Renal pelvis (tissue), 4 donors: ENCODE measurements around the gene SAMD4A. TPM values are rescaled to one million over a fixed set of nuclear protein-coding genes. Genes with fewer than 3 reads are reported as not detected.

Experiments used
- DNase-seq: peaks from one replicate; pipeline ENCODE4 v3.0.0-alpha.2; 2013
- polyA plus RNA-seq, 3 donors: library from polyadenylated mRNA; unstranded; fragments of 120-200 nt; gene quantifications; one replicate each; pipeline ENCODE4 v1.2.1, GENCODE V29; 2013; ENCODE audit not compliant: insufficient read length in 3 of 3

Gene SAMD4A
- polyA plus RNA-seq, 3 donors, result 8.3 to 12.8 (median 11.9) TPM

GRCh38 chr14:54699735-54700134 lies 132.8 kb downstream of the SAMD4A start:
- no peak for DNase-seq

DNA sequence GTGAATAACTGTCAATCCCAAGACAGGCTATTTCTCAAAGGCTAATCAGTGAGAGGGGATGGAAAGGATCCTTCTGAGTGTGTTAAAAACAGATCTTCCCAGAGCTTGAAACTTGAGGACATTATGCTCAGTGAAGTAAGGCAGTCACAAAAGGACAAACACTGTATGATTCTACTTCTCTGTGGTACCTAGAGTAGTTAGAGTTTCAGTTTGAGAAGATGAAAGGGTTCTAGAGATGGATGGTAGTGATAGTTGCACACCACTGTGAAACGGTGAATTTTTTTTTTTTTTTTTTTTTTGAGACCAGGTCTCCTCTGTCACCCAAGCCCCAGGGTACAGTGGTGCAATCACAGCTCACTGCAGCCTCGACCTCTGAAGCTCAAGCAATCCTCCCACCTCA lies 133.8 kb downstream of the SAMD4A start:
- DNase-seq, result no peak

DNA sequence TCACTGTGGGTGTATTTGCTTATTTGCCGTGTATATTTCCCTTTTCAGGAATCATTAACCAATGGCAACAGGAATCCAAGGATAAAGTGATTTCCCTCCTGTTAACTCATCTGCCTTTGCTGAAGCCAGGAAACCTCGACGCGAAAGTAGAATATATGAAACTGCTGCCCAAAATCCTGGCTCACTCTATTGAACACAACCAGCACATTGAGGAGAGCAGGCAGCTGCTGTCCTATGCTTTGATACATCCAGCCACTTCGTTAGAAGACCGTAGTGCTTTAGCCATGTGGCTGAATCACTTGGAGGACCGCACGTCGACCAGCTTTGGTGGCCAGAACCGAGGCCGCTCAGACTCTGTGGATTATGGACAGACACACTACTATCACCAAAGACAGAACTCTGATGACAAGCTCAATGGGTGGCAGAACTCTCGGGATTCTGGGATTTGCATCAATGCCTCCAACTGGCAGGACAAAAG lies 135.1 kb downstream of the SAMD4A start:
- DNase-seq, result no peak

DNA sequence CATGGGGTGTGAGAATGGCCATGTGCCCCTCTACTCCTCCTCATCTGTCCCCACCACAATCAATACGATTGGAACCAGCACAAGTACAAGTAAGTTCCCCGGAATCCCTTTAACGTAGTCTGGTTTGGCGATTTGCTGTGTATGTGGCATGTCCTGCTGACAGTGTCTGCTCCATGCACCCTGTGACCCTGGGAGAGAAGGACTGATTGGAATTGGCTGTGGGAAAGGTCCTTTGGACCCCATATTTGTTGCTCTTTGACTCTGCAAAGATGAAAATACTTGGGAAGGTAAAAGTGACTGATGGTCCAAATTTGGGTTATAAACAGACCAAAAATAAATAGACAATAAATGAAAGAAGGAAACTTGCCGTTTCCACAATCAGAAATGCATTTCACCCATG lies 135.6 kb downstream of the SAMD4A start:
- no peak for DNase-seq

- DNase-seq, result no peak
Observed at GRCh38 chr14:54703082-54703481, 136.2 kb downstream of the SAMD4A start.

DNA sequence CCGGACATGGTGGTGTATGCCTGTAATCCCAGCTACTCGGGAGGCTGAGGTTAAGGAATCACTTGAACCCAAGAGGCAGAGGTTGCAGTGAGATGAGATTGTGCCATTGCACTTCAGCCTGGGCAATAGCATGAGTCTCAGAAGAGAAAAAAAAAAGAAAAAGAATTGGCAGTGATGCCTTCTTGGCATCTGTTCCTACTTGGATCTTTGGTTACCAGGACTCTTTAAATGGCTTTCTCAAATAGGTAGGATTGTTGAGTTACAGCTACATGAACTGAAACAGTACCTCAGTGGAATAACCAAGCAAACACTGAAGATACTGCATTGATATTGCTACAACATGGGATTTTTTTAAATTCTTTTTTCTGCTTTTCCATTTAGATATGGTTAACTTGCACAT lies 136.8 kb downstream of the SAMD4A start:
- no peak for DNase-seq

- DNase-seq, result no peak
Observed at GRCh38 chr14:54704768-54705167, 137.8 kb downstream of the SAMD4A start.

- no peak for DNase-seq
Observed at GRCh38 chr14:54706769-54707168, 139.8 kb downstream of the SAMD4A start.

GRCh38 chr14:54708161-54708560 lies 141.2 kb downstream of the SAMD4A start:
- DNase-seq, result no peak

- DNase-seq, result no peak
Observed at GRCh38 chr14:54708982-54709381, 142.1 kb downstream of the SAMD4A start.

DNA sequence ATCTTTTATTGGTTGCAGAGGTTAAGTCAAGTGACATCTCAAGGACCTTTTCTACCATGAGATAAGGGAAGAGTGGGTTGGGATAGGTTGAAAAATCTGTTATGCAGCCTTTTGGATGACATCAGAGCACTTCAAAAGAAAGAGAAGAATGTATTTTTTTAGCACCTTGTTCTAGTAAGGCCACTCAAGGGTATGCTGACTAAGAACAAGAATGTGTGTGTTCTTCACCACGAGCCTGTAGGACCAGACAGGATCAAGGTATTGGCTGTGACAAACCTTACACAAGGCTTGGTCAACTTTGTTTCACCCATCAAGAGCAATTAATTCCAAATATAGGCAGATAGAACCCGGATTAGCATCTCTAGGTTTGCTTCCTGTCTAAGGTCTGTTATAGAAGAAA lies 142.5 kb downstream of the SAMD4A start:
- no peak for DNase-seq

DNA sequence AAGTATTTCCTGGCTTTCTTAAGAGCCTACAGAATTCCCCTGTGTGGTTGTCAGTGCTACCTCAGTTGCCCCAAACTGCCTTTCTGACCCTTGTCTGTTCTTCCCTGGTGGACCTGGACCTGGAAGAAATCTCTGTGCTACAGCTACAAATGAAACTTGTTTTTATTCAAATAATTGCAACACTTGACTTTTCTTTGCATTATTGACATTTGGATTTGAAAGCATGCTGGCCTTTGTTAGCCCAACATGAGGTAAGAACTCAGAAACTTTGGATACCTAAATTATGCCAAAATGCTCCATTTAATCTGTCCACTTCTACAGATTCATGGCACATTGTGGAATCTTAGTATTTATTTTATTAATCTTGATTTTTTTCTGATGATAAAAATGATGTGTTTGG lies 142.9 kb downstream of the SAMD4A start:
- DNase-seq, result no peak

DNA sequence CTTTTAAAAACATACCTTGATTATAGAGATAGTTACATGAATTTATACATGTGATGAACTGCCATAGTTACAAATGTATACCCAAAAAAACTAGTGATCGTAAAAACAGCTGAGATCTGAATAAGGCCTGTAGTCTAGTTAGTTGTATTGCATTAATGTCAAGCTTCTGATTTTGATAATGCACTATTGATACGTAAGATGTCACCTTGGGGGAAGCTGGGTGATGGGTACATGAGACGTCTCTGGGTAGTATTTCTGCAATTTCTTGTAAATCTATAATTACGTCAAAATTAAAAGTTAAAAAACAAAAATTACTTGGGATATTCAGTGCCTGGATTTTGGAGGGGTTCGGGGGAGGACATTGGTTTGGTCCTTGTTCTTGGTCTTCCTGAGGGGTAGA lies 144.4 kb downstream of the SAMD4A start:
- no peak for DNase-seq

- DNase-seq, result no peak
Observed at GRCh38 chr14:54711812-54712464, 145.0 kb downstream of the SAMD4A start.

GRCh38 chr14:54712465-54713200 lies 145.7 kb downstream of the SAMD4A start:
- no peak for DNase-seq

GRCh38 chr14:54713379-54713778 lies 146.5 kb downstream of the SAMD4A start:
- no peak for DNase-seq

- DNase-seq, result no peak
Observed at GRCh38 chr14:54715239-54715638, 148.3 kb downstream of the SAMD4A start.

GRCh38 chr14:54715811-54716210 lies 148.9 kb downstream of the SAMD4A start:
- DNase-seq, result no peak

DNA sequence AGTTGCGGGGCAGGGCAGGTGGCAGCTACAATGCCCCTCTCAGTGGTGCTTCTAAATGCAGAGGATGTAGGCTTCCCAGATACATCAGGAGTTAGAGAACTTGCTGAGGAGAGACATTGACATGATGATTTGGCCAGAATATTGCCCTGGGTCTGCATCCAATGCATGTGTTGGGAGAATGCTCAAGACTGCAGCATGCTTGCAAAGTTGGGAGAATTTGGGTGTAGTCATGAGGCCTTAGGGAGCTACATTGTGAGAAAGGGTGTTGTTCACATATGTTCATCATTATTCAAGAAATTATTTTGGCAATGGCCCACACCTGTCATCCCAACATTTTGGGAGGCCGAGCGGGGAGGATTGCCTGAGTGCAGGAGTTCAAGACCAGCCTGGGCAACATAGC lies 149.9 kb downstream of the SAMD4A start:
- no peak for DNase-seq

DNA sequence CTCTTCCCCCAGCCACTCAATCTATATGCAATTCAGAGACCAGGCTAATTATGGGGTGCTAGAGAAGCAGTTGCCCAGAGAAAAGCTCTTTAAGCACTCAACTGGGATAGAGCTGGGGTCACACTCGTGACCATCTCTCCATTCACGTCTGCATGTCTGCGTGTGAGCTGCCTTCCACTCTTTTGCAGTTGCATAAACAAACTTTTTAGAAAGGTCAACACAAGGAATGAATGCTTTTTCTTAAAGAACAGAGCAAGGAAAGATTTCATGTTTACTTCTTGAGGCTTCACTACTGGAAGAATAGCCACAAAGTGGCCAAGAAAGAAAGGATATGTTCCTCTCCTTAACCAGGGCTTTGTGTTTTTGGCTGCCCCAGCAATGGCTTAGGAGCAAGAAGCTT lies 151.1 kb downstream of the SAMD4A start:
- no peak for DNase-seq

DNA sequence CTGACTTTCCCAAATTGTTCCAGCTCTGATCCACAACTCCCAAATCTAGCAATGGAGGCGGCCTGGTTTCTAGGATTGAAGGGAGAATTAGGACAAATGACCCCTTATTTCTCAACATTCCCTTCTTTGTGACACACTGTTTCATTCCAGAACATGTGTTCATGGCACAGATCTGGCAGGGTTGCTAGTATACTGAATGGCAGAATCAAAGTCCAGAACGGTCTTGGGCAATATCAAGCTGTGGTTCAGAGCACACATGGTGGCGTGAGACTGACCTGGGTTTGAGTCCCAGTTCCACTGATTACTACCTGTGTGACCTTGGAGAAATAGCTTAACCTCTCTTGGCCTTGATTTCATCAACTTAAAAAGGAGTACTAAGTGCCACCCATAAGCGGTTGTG lies 152.5 kb downstream of the SAMD4A start:
- no peak for DNase-seq

- DNase-seq, result no peak
Observed at GRCh38 chr14:54722791-54723432, 156.0 kb downstream of the SAMD4A start.

GRCh38 chr14:54724123-54724522 lies 157.2 kb downstream of the SAMD4A start:
- DNase-seq, result no peak
